Hepatocyte (in vitro differentiated cells): ENCODE measurements around the gene CCDC27. TPM values are rescaled to one million over a fixed set of nuclear protein-coding genes. Genes with fewer than 3 reads are reported as not detected.
"Not testable (repeated sequence)": the region's sequence is repeated elsewhere in the genome, so short reads cannot be mapped to it uniquely, and the experiment has no call there.

Experiments
- DNase-seq: peaks from one replicate; pipeline ENCODE4 v3.0.0-alpha.2; 2016; ENCODE audit warnings: low spot score
- H2AFZ ChIP-seq: fragments of 200-600 bp; sonication (generic); 2 replicates; pipeline ENCODE4 v1.6.0; 2016; ENCODE audit warnings: antibody characterized with exemption, mild to moderate bottlenecking
- H3K27ac ChIP-seq: fragments of 200-600 bp; sonication (generic); 2 replicates; pipeline ENCODE4 v1.5.1; 2016; ENCODE audit warnings: mild to moderate bottlenecking
- H3K27me3 ChIP-seq: fragments of 200-600 bp; sonication (generic); 2 replicates; pipeline ENCODE4 v1.6.1; 2016
- H3K36me3 ChIP-seq: fragments of 200-600 bp; sonication (generic); replicated peaks from 2 replicates; pipeline ENCODE4 v1.5.1; 2016; ENCODE audit warnings: low read depth; ENCODE audit not compliant: insufficient read depth
- H3K4me1 ChIP-seq: fragments of 200-600 bp; sonication (generic); 2 replicates; pipeline ENCODE4 v1.5.1; 2016; ENCODE audit warnings: mild to moderate bottlenecking, moderate library complexity; ENCODE audit not compliant: insufficient read depth
- H3K4me2 ChIP-seq: fragments of 200-600 bp; sonication (generic); 2 replicates; pipeline ENCODE4 v1.6.0; 2016
- H3K4me3 ChIP-seq: fragments of 200-600 bp; sonication (generic); 2 replicates; pipeline ENCODE4 v1.5.1; 2016; ENCODE audit warnings: mild to moderate bottlenecking
- H3K79me2 ChIP-seq: fragments of 200-600 bp; sonication (generic); 2 replicates; pipeline ENCODE4 v1.6.0; 2017; ENCODE audit warnings: mild to moderate bottlenecking
- H3K9me2 ChIP-seq: fragments of 200-600 bp; sonication (generic); replicated peaks from 2 replicates; pipeline ENCODE4 v1.6.0; 2017; ENCODE audit warnings: mild to moderate bottlenecking; ENCODE audit not compliant: insufficient read depth
- H3K9me3 ChIP-seq: fragments of 200-600 bp; sonication (generic); 2 replicates; pipeline ENCODE4 v1.5.1; 2016; ENCODE audit warnings: low read depth, mild to moderate bottlenecking
- H4K20me1 ChIP-seq: fragments of 200-600 bp; sonication (generic); 2 replicates; pipeline ENCODE4 v1.6.0; 2016; ENCODE audit warnings: mild to moderate bottlenecking; ENCODE audit not compliant: insufficient read depth, poor library complexity, severe bottlenecking
- CTCF ChIP-seq: fragments of 200-600 bp; sonication (generic); IDR thresholded peaks from 2 replicates; pipeline ENCODE4 v1.5.1; 2016; ENCODE audit warnings: antibody characterized with exemption, mild to moderate bottlenecking; ENCODE audit not compliant: poor library complexity
- EZH2 ChIP-seq: fragments of 200-600 bp; sonication (generic); IDR thresholded peaks from 2 replicates; pipeline ENCODE4 v1.6.1; 2016; ENCODE audit warnings: antibody characterized with exemption, mild to moderate bottlenecking, borderline replicate concordance
- EZH2phosphoT487 ChIP-seq: fragments of 200-600 bp; sonication (generic); IDR thresholded peaks from one replicate; pipeline ENCODE4 v1.6.1; 2018; ENCODE audit warnings: antibody characterized with exemption, mild to moderate bottlenecking, low read depth, moderate library complexity; ENCODE audit not compliant: unreplicated experiment, severe bottlenecking
- WGBS: methylation state at CpG from one replicate; pipeline ENCODE4 v1.1.6; 2016; ENCODE audit warnings: low lambda C conversion rate; ENCODE audit errors: missing lambda C conversion rate; 5-methylcytosine and 5-hydroxymethylcytosine counted together
- polyA plus RNA-seq: library from polyadenylated mRNA; unstranded; fragments of >200 nt; fragmentation: Nextera tagmentation; extraction: Ambion mirVana; gene quantifications from 2 replicates; pipeline ENCODE4 v1.2.1, GENCODE V29; 2016
- total RNA-seq: library from RNA; depleted of rRNA; stranded (reverse); fragments of >200 nt; gene quantifications from 2 replicates; pipeline ENCODE4 v1.2.3, GENCODE V29; 2014

CCDC27 gene
- total and polyA plus RNA-seq, 2 experiments from 2014 or later: 0.17 to 0.59 TPM

GRCh38 chr1:3796215-3797061 lies 44.2 kb downstream of the CCDC27 start, which contains the start of gene LRRC47:
Gene LRRC47 (minus strand): TSS chr1:3796498. CDS start chr1:3796476, 22 bp downstream.
- H2AFZ ChIP-seq: peak within 1 kb of the TSS; percentile 100
- H3K79me2 ChIP-seq: peaks cover 46% of the 10 kb centered on the region
- peak; percentile 96 for DNase-seq
- peak within 1 kb of the TSS; percentile 86 for H3K4me3 ChIP-seq
- peaks cover 13% of the 10 kb centered on the region for H3K4me1 ChIP-seq
- peaks cover 34% of the 10 kb centered on the region for H4K20me1 ChIP-seq
- H3K9me3 ChIP-seq: no peaks in the 10 kb centered on the region
- H3K4me2 ChIP-seq: peak within 1 kb of the TSS; percentile 99
- H3K27me3 ChIP-seq: no peaks in the 10 kb centered on the region
- no peaks in the 10 kb centered on the region for H3K9me2 ChIP-seq
- H3K27ac ChIP-seq: peak within 1 kb of the TSS; percentile 61
- H3K36me3 ChIP-seq: no peaks in the 10 kb centered on the region
- 6% methylated on average over 46 of the region's 60 CpGs for WGBS
- TF ChIP-seq CTCF: no peak
- TF ChIP-seq EZH2: no peak
- TF ChIP-seq EZH2phosphoT487: no peak

- Histone ChIP-seq H3K9me3 (no peaks in the 10 kb centered on the region), H3K4me1 (peaks cover under 1% of the 10 kb centered on the region), H3K4me3 (no peak overlapping the region), H3K9me2 (no peaks in the 10 kb centered on the region), H3K4me2 (no peak overlapping the region), H2AFZ (no peak overlapping the region), H3K27me3 (no peaks in the 10 kb centered on the region), H3K79me2 (peaks cover 11% of the 10 kb centered on the region), H3K36me3 (no peaks in the 10 kb centered on the region), H4K20me1 (peaks cover 3% of the 10 kb centered on the region), H3K27ac (no peak overlapping the region)
- no peak for TF ChIP-seq EZH2
- TF ChIP-seq CTCF: no peak
- no peak for TF ChIP-seq EZH2phosphoT487
- 87% methylated on average over 11 of the region's 11 CpGs for WGBS
- DNase-seq: no peak
Measured at GRCh38 chr1:3799976-3800685, 47.9 kb downstream of the CCDC27 start.

- H3K36me3 ChIP-seq, H3K4me1 ChIP-seq, H3K9me3 ChIP-seq, H3K27me3 ChIP-seq, H3K4me3 ChIP-seq, DNase-seq, H2AFZ ChIP-seq, H3K4me2 ChIP-seq, H3K9me2 ChIP-seq, H4K20me1 ChIP-seq, H3K27ac ChIP-seq, H3K79me2 ChIP-seq: not testable (repeated sequence)
- 86% methylated on average over 3 of the region's 3 CpGs for WGBS
Measured at GRCh38 chr1:3800795-3801194, 48.5 kb downstream of the CCDC27 start.
